Activated CD4-positive, alpha-beta T cell treated with anti-CD3 and anti-CD28 coated beads, Interleukin-10, Interleukin-2, amounts not matched to agents 100 ng/mL and 50 ng/mL, durations not matched to agents 16 hours and 8 hours (primary cell): ENCODE data around the gene DCBLD1.

Experiments used
- DNase-seq: peaks from one replicate; pipeline ENCODE4 v3.0.0-alpha.2; 2020

Gene DCBLD1

DNA sequence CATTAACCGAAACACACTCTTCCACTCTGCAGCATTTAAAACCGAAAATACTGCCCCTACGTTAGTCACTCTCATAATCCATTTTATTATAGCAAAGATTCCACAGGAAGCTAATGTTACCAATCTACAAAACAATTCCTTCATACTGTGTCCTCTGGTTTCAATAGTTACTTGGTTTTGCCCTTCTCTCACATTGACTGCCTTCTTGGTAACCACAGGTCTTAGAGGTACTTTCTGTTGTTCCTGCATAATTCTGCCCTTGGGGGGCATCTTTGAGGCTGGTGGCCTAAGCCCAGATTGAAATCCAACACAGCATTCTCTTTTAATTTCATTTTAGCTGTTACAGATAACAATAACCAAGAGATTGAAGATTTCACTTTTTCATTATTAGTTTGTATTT is 9.8 kb upstream of the DCBLD1 start:
- DNase-seq: no peak

DNA sequence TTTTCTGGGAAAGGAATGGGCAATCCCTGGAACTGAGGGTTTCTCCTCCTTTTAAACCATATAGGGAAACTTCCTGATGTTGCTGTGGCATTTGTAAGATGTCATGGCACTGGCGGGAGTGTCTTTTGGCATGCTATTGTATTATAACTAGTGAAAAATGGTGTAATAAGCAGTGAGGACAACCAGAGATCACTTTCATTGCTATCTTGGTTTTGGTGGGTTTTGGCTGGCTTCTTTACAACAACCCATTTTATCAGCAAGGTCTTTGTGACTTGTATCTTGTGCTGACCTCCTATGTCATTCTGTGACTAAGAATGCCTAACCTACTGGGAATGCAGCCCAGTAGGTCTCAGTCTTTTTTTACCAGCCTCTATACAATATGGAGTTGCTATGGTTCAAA is 9.1 kb upstream of the DCBLD1 start:
- no peak for DNase-seq

DNA sequence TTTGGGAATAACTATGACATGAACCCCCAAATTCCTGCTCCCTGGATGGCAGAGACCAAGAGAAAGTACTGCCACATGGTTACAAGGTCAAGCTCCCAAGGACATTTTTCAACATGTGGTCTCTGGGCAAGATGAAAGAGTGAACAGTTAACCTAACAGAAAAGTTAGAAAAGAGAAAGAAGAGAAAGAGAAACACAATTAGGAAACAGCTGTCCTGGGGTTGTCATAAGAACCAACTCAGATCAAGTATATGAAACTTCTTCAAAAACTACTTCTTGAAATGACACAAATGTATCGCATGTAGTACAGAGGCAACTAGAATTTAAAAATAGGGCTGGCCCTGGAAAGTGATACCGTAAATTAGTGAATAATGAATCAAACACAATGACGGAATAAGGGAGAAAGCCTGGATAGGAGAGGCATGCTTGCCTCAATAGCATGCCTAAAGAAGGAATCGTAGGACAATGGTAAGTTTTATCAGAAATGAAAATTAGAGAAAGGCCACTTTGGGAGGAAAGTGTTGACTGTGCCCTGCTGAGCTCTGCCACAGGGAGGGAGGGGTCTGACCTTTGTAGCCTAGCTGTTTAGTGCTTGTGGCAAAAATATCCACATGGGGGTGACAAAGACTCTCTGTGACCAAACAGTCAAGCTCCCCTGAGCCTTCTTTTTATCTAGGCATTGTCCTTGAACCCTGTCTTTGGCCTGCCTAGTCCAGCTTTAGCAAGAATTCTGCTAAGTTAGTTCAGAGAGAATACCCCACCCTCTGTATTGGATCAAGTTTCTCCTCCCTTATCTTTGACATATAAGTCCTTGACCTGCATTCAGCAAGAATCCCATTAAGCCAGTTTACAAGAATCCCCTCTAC is 4.3 kb upstream of the DCBLD1 start:
- peak; percentile 34 for DNase-seq

DNA sequence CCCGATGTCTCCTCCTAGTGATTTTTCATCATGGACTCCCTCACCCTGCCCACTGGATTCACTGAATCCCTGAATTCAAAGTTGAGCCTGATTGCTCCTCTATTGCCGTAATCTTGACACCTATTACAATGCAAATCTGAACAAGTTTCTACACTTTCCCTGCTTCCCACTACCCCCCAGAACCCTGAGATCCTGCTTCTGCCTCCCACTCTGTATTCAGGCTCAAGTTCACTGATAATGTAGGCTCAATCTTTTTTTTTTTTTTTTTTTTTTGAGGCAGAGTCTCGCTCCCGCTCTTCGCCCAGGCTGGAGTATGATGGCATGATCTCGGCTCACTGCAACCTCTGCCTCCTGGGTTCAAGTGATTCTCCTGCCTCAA is 3.6 kb upstream of the DCBLD1 start:
- no peak for DNase-seq

DNA sequence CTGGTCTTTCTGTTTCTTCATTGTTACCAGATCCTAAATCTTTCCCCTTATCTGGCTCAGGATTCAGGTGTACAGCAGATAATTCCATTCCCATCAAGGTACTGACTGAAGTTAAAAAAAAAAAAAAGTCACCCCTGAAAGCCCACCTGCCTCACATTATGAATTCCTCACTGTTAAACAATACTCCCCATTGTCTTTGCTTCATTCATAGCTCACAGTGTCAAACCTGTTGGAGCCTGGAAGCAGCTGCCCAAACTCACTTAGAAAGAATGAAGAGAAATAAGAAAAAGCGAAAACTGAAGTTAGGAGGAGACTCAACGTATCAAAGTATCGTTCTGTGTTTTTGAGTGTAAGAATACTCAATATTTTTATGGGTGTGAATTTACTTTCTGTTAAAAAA is 1.8 kb upstream of the DCBLD1 start:
- DNase-seq: no peak

DNA sequence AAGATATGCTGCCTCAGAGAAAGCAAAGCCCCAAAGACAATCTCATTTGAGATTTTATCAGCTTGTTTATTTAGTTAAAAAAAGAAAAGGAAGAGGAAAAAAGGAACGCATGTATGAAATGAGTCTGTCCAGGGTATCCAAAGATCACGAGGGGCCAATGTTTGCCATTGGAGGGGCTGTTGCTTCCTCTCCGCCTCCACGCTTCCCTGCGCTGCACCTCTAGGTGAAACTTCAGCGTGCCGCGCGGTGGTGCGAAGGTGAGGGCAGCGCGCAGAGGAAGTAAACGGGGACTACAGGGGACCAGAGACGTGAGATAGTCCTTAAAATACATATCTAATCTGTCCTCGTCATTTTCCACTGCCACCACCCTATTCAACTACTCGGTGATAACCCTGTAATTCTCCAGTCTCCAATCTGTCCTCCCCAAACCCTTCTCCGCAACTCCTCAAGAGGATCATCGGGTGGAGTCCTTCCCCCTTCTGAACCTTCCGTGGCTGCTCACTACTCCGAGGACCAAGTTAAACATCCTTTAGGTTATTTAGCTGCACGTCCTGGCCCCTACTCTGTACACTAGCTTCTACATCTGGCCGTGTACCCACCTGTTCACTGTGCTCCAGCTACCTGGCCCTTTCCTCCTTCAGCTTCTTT is 1.1 kb upstream of the DCBLD1 start:
- DNase-seq: no peak

DNA sequence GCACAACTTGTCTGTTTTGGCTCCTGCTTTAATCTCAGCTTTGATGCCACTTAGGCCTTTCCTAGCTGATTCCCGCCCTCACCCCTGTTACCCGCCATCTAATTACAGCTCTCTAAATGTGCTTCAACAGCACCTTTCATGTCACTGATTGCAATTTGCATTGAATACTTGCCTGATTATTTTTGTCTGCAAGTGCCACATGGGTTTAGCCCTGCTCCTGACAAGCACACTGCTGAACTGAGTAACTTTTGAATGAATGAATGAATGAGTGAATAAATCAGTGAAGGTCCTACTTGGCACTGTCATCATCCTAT is 591 bp upstream of the DCBLD1 start:
- no peak for DNase-seq

DNA sequence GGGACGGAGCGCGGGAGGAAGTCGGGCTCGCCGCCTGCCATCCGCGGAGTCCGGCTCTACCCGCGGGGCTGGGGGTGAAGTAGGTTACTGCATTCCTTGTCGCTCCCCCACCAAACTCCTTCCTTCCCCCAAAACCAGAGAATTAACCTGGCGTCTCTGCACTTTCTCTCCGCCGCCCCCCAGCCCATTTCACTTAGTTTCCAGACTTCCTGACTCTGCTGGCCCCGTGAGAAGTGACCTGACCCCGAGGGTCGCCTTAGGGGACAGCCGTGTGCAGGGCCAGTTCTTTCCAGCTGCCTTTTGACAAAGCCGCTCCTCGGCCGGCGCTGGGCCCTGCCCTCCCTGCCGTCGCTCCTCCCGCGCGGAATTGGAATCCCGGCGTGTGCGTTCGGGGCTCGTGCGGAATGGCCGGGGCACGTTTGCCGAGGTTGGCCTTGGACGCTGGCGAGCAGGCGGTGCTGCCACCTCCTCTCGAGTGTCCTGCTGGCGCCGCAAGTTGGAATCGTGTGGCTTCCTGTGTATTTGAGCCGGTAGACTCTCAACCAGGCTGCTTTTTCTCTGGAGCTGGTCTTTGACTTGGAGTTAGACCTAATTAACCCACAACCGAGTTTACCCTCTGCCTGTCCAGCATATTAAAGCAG is 650 bp downstream of the DCBLD1 start:
- peak; percentile 38 for DNase-seq

DNA sequence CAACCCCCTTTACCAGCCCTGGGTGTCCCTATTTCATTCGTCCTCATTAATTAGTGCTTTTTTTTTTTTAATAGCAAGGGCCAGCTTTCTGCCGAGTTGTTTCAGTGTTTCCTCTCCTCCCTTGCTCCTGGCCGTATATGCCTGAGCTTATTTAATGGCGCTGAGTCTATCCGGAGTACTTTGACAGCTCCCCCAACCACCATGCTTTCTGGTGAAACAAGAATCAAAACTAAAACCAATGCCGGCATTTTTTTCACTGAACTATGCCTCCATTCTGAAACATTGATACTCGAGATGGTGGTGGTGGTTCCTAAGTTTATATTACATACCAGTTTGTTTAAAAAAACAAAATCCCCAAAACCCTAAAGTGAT is 1.2 kb downstream of the DCBLD1 start:
- DNase-seq: peak; percentile 26

DNA sequence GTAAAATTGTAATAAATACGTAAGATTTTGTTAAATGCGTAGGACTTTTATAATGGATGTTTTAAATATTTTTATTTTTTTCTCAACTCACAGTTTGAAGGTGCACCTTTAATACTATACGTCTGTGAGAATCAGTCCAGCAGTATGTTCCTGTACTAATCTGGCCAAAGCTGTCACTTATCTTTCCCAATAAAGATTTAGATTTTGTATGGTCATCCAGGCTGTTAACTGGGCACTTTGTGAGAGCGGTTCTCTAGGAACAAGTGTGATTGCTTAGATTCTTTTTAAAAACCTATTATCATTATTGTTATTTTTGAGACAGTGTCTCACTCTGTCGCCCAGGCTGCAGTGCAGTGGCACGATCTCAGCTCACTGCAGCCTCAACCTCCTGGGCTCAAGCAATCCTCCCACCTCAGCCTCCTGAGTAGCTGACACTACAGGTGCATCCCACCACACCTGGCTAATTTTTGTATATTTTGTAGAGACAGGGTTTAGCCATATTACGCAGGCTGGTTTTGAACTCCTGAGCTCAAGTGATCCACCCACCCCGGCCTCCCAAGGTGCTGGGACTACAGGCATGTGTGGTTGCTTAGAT is 1.7 kb downstream of the DCBLD1 start:
- no peak for DNase-seq

DNA sequence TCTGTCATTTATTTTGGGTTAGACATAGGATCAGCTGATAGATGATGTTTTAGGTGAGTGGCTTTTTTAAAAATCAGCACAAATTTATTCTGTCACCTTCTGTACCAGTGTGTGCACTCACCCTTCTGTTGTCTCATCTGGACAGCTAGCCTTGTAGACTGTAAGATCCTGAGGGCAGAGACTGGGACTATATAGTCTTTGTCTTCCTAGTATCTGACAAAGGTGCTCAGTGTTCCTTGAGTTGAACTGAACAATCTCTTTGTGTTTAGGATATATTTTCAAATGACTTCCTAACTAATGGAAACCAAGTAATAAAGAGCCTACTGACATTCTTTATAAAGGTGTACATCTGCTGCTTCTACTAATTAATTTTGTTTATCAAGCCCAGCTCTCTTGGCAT is 3.0 kb downstream of the DCBLD1 start:
- no peak for DNase-seq

DNA sequence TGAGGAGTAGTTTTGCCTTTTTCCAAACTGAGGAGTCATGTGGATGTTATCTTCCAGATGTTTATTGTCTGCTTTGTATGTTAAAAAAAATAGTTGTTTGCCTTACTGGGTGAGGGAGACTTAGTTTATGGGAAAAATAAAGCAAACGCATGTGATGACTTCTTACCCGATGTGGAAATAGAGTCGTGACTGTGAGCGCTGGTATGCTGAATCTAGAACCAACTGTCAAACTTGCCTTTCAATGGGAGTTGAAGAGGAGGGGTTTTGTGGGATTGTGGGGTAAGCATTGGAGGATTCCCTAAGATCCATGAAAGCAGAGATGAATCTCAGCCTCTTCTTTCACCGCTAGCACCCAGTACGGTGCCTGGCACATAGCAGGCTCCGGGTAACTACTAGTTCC is 5.3 kb downstream of the DCBLD1 start:
- no peak for DNase-seq

DNA sequence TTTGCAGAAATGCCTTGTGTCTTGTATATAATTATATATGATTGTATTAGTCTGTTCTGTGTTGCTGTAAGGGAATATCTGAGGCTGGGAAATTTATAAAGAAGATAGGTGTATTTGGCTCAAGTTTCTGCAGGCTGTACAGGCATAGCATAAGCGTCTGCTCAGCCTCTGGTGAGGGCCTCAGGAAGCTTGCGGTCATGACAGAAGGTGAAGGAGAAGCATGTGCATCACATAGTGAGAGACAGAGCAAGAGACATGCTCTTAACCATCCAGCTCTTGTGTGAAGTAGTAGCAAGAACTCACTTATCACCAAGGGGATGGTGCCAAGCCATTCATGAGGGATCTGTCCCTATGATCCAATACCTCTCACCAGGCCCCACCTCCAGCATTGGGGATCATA is 6.5 kb downstream of the DCBLD1 start:
- no peak for DNase-seq

DNA sequence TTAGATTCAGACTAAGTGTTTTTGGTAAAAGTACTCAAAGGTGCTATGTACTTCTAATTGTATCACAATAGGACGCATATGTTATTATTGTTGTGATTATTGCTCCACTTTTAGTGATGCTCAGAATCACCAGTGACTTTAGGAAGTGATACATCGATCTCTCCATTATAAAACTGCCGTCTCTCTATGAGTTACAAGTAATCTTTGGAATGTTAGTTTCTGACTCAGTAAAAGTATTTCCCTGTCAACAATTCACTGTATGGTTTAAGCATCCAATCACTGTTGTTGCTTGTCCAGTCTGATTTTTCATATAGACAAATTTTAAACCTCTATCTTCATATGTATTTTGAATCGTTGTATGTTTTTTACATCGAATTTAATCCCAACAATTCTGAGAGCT is 9.4 kb downstream of the DCBLD1 start:
- DNase-seq: no peak

DNA sequence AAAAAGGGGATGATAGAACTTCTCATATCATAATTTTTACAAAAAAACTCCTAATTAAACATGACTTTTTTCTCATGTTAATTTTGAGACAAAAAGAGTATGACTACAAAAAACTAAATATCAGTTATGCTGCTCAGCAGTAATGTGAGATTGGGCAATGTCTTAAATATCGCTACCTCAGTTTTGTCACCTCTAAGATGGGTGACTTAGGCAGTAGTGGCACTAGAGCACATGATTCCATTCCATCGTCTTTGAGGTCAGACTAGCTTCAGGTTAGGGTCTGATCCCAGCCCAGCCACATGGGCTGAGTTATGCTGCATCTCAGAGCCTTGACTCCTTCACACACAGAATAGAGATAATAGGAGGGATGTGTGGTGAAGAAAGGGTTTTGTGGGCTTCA is 11.0 kb downstream of the DCBLD1 start:
- no peak for DNase-seq

DNA sequence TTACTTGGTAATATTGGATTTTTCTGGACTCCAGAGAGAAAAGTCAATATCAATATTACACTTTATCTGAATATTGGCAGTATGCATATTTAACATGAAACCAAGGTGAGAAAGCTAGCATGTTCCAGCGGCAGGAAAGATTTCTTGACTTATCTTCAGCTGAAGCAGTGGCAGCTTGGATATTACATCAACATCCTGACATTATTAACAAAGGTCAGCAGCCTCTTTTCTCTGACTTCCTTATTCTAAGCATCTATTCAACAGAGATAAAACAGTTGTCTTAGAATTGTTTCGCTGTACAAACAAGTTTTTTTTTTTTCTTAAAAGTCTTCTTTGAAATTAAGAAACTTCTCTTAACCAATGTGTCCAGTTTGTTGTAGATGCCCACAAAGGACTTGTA is 11.8 kb downstream of the DCBLD1 start:
- no peak for DNase-seq

DNA sequence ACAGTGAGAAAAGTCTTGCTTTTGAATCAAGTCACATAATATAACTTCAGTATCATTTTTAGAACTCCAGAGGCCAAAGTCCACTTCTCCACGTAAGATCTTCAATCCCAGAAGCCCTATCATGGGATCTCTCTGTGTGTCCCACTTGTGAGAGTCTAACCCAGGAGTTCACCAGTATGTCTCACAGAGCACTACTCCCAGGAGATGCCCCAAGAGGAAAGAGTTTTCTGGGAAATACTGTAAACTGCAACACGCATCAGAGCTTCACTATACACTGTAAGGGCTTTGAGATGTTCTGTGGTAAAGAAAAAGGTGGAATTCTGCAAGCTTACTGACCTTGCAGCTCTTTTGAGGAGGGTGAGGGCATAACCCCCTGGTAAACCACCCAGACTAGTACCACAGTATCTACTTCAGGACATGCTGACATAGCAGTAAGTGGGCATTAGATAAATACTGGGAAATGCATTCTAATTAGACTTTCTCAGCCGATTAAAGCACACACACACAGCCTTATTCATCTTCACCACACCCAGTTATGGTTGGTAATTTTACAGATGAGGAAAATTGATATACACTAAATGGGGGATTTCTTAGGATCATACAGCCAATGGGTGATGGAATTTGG is 12.3 kb downstream of the DCBLD1 start:
- no peak for DNase-seq

DNA sequence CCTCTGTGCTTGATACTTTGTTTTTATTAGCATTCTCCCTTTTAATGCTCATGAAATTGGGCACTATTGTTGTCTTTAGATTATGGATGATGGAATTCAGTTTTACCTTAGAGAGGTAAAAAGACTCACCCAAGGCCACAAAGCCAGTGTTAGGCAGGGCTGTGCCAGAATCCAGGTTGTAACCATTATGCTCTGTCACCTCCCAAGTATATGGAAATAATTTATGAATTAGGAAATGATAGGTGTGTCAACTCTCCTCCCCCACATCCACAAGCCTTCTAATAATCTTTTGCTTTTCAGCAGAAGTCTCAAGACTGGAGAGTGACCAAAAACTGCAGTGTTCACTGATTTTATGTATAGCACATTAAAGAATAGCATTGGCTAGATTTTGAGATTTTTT is 13.0 kb downstream of the DCBLD1 start:
- no peak for DNase-seq

DNA sequence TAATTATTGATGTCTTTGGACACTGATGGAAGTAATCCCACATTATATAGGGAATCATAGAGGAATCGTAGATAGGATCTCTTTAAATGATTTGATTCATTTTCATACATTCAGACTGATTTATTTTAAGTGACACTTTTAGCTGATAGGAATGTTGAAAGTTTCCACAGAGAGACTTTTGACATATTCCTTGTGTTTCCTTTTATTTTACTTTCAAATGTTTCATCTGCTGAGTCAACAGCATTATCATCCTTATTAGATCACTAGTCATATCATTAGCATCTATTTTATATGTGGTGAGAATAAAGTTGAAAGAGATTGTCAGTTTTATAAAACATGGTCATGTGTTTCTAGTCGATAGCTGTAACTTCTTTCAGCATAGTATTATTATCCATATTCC is 13.4 kb downstream of the DCBLD1 start:
- DNase-seq: no peak

DNA sequence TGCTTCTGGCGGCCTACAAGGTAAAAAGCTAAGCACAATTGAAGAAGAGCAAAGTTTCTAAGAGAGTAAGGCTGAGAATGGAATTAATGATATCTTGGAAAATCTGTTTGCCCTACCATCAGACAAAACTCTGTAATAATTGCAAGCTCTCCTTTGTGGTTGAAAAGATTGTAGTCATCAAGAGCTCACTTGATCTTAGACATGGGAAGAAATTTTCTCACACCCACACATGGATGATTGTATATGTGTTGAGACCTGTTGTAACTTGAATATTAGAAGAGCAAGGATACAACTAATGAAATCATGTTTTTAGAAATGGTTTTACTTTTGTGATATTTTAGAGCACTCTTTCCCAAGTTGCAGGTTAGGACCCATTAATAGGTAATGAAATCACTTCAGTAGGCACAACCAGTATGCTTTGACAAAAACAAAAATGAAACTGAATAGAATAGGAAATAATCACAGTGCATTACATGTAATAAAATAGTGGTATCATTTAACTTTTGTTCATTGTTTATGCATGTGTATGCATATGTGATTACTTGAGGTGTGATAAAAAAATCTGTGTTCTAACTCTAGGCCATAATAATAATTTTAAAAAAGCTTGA is 14.0 kb downstream of the DCBLD1 start:
- no peak for DNase-seq

DNA sequence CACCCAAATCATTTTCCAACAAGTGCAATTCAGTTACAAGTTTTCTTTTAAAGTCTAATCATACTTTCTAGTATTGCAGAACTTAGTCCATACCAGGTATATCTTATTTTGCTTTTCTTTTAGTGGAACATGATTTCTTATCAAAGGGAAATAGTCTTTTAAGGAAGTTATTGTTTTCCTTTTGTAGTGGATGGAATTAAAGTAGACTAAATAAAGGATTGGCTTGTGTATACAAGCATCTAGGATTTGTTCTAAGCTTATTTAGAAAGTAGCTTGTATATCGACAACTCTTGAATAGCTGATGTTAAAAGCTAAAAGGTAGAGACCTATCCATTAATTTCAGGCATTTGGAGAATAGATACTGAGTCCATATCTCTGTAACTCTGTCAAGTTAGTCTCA is 14.8 kb downstream of the DCBLD1 start:
- no peak for DNase-seq

DNA sequence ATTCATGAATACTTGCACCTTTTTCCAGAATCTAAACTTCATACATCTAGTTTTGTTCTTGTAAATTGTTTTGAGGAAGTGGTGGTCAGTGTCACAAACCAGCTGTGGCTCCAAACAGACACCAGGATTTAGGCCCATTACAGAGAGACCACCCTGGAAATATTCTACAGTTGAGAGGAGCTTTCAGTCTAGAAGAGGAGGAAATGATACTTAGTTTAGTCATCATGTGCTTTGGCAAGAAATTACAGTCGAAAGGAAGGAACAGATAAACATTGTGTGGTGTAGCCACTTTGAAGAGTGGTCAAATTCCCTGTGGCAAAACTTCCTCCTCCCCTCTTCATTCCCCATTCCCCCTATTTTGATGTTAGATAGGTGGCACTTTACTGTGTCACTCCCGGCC is 15.7 kb downstream of the DCBLD1 start:
- peak; percentile 8 for DNase-seq

DNA sequence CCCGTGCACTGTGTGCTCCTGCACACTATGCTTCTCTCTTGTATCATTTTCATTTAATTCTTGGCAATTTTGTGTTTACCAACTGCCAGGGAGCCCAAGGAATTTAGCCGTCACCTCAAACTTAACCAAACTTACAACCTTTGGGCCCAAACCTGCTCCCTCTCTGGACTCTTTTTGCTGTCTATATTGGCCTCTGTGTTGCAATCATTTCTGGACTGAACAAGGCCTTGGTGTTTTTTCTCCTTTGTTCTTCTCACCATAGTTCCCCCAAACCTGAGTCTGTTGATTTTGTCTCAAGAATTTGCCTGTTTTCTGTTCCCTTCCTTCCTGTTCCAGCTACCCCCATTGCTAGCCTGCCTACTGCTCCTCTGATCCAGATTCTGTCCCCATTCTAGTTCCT is 19.2 kb downstream of the DCBLD1 start:
- DNase-seq: no peak
